ENCODE results near the gene DCT. TPM values are rescaled to one million over a fixed set of nuclear protein-coding genes. Genes with fewer than 3 reads are reported as not detected.

The DCT gene
- total RNA-seq, 1 donor from 2014 or later, result 0.08 TPM

DNA sequence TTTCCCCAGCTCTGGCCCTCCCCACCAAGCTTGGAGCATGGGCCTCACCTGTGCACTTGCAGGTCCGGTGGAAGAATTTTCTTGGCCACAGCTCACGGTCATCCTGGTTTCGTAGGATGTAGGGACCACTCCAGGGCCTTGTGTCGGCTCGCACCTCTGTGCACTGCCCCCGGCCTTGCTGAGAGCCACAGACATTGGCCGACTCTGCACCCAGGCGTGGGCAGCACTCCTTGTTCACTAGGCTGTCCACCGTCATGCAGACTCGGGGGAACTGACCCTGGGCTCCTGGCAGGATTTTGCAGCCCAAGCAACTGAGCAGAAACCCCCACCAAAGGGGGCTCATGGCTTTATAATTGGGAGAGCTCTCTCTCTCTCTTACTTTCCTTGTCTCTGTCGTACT is 569 bp downstream of the DCT start:
- no peaks in the 10 kb centered on the region for H3K36me3 ChIP-seq (ENCODE audit: control insufficient read depth, insufficient read depth, low read length)
- TF ChIP-seq, protein P1, sequence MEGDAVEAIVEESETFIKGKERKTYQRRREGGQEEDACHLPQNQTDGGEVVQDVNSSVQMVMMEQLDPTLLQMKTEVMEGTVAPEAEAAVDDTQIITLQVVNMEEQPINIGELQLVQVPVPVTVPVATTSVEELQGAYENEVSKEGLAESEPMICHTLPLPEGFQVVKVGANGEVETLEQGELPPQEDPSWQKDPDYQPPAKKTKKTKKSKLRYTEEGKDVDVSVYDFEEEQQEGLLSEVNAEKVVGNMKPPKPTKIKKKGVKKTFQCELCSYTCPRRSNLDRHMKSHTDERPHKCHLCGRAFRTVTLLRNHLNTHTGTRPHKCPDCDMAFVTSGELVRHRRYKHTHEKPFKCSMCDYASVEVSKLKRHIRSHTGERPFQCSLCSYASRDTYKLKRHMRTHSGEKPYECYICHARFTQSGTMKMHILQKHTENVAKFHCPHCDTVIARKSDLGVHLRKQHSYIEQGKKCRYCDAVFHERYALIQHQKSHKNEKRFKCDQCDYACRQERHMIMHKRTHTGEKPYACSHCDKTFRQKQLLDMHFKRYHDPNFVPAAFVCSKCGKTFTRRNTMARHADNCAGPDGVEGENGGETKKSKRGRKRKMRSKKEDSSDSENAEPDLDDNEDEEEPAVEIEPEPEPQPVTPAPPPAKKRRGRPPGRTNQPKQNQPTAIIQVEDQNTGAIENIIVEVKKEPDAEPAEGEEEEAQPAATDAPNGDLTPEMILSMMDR (IDR thresholded peaks at IDR 0.05; ENCODE audit: insufficient read depth, low read length, poor library complexity, severe bottlenecking), result no peak
- no peak for DNase-seq (ENCODE audit: low read depth)
- no peak overlapping the region for H3K4me3 ChIP-seq (ENCODE audit: low read depth, low read length)
- H3K27me3 ChIP-seq (ENCODE audit: control insufficient read depth, insufficient read depth, low read length), result no peaks in the 10 kb centered on the region

DNA sequence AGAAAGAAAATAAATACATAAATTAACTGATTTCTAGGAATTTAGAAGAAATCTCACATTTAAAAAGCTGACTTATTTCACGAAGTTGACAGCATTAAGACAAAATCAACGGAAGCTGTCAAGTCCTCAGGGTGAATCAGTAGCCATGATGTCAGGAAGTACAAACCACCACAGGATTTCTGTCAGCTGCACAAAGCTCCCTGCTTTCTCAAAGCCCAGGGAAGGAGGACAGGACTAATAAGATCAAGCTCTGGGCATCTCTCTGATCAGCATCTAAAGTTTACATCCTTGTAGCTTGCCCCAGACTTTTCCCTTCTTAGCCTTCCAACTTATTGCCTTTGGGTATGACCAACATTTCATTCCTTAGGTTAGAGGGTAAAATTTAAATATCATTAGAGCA is 9.4 kb downstream of the DCT start:
- no peaks in the 10 kb centered on the region for H3K36me3 ChIP-seq (ENCODE audit: control insufficient read depth, insufficient read depth, low read length)
- no peaks in the 10 kb centered on the region for H3K27me3 ChIP-seq (ENCODE audit: control insufficient read depth, insufficient read depth, low read length)
- TF ChIP-seq, protein P1 (IDR thresholded peaks at IDR 0.05; ENCODE audit: insufficient read depth, low read length, poor library complexity, severe bottlenecking), result no peak
- H3K4me3 ChIP-seq (ENCODE audit: low read depth, low read length), result no peak overlapping the region
- DNase-seq (ENCODE audit: low read depth), result no peak

DNA sequence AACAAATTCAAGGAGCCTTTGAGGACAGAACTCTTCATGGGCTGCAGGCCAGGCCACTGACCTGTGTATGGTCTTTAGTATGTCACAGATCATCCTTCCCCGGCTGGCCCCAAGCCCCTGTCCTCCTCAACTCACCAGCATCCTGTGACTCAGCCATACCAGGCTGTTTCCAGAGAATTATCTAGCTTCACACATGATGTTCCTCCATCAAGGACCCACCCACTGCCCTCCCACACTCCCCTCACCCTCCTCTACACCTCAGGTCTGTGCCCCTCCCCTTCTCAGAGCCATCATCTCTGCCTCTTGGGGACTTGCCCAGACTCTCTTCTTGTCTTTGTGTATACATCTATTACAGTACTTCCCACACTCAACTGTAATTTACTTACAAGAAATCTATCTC is 14.7 kb downstream of the DCT start:
- DNase-seq (ENCODE audit: low read depth), result no peak
- TF ChIP-seq, protein P1 (IDR thresholded peaks at IDR 0.05; ENCODE audit: insufficient read depth, low read length, poor library complexity, severe bottlenecking), result no peak
- H3K27me3 ChIP-seq (ENCODE audit: control insufficient read depth, insufficient read depth, low read length), result no peaks in the 10 kb centered on the region
- no peak overlapping the region for H3K4me3 ChIP-seq (ENCODE audit: low read depth, low read length)
- H3K36me3 ChIP-seq (ENCODE audit: control insufficient read depth, insufficient read depth, low read length), result no peaks in the 10 kb centered on the region

DNA sequence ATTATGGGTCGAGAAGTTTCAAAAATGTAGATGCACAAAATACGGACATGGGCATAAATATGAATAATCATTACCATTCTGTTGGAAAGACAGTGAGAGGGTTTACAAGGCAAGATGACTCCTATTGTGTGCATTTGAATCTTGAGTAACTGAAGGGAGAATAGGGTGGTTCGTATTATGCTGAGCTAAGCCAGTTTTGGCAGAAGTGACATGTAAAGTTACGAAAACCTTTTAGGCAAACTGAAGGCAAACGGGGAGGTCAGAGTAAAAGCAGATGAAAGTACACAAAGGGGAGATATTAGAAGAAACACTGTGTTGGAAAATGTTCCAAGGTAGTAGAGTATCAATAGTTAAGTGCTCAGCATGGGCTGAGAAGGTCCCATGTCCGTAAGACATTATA is 16.8 kb downstream of the DCT start:
- Histone ChIP-seq H3K36me3 (ENCODE audit: control insufficient read depth, insufficient read depth, low read length) (no peaks in the 10 kb centered on the region), H3K27me3 (ENCODE audit: control insufficient read depth, insufficient read depth, low read length) (no peaks in the 10 kb centered on the region), H3K4me3 (ENCODE audit: low read depth, low read length) (no peak overlapping the region)
- DNase-seq (ENCODE audit: low read depth), result no peak
- TF ChIP-seq, protein P1 (IDR thresholded peaks at IDR 0.05; ENCODE audit: insufficient read depth, low read length, poor library complexity, severe bottlenecking), result no peak

DNA sequence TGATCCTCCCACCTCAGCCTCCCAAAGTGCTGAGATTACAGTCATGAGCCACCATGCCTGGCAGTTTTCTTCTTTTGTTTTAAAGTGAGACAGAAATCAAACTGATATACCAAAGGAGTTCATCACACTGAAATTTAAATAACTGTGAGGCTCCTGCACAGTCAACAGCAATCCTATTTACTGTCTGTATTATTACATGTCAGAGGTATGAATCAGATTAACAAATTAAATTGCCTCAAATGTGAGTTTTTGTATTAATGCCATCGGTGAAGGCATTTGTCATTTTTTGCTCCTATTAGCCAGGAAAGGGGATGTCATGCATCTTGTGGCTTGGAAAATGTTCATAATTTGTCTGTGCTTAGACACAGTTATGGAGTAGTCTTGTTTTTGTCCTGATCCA is 20.4 kb downstream of the DCT start:
- H3K36me3 ChIP-seq (ENCODE audit: control insufficient read depth, insufficient read depth, low read length), result no peaks in the 10 kb centered on the region
- H3K4me3 ChIP-seq (ENCODE audit: low read depth, low read length), result no peak overlapping the region
- H3K27me3 ChIP-seq (ENCODE audit: control insufficient read depth, insufficient read depth, low read length), result no peaks in the 10 kb centered on the region
- TF ChIP-seq, protein P1 (IDR thresholded peaks at IDR 0.05; ENCODE audit: insufficient read depth, low read length, poor library complexity, severe bottlenecking), result no peak
- DNase-seq (ENCODE audit: low read depth), result no peak

DNA sequence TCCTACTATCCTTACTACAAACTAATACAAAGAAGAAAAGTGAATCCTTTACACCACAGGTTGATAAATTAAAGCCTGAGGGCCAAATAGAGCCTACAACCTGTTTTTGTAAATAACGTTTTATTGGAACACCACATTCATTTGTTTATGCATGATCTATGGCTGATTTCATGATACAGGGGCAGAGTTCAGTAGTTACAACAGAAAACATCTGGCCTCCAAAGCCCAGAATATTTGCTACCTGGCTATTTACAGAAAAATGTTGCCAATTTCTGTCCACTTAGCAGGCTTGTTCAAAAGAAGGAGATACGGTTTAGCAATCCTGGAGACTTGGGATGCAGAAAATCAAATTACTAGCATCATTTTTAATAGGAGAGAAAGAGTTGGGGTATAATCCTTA is 24.1 kb downstream of the DCT start:
- TF ChIP-seq, protein P1 (IDR thresholded peaks at IDR 0.05; ENCODE audit: insufficient read depth, low read length, poor library complexity, severe bottlenecking), result no peak

More for the DNA sequence above, 24.1 kb downstream of the DCT start:
- Histone ChIP-seq H3K4me3 (ENCODE audit: low read depth, low read length) (no peak overlapping the region), H3K36me3 (ENCODE audit: control insufficient read depth, insufficient read depth, low read length) (no peaks in the 10 kb centered on the region), H3K27me3 (ENCODE audit: control insufficient read depth, insufficient read depth, low read length) (no peaks in the 10 kb centered on the region)
- no peak for DNase-seq (ENCODE audit: low read depth)

All from kidney epithelial cell (primary cell).